Measurements from ENCODE around the gene ADARB1. TPM values are rescaled to one million over a fixed set of nuclear protein-coding genes. Genes with fewer than 3 reads are reported as not detected.

The ADARB1 gene
- total and polyA plus RNA-seq, 2 of the 4 experiments (the other 2 are of a cell fraction), result 39.8 to 47.3 TPM

DNA sequence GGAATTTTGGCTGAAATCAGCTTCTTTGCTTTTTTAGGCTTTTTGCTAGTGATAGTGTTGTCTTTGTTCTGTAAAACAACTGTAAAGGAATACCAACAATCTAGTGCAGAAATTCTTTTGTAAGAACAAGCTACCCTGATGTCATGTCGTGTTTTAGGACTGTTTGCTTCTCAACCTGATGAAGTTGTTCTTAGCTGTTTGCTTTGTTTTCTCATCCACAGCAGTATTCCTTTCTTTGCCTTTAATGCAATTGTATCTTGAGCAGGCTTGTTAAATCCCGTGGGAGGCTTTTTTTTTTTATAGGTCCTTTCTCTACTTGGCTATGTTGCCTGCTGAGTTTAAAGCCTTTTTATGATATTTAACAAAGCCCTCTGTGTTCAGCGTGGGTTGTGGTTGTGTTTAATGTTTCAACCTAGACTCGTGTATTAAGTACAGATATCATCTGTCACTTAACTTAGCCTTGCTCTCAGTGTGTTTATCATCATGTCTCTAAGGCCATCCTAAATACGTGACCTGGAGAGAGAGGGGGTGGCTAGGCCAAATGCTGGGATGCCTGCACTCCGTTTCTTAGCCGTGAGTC, 31.6 kb downstream of the ADARB1 start:
- H2AFZ ChIP-seq (replicated peaks; ENCODE audit: low read length, poor library complexity), result no peak overlapping the region
- POLR2A ChIA-PET (ENCODE audit: unreplicated experiment), result no interaction called here
- CTCF ChIA-PET, result interaction anchor here (0.6 kb wide), 1 partner anchor 629 kb away, joined by 3 read pairs; no protein-coding TSS in a partner anchor
- 0 out of 2 replicates have a peak overlapping the region, but pooled peaks have one; percentile 1 for H2AK5ac ChIP-seq (ENCODE audit: low read depth, low read length)
- H3K36me3 ChIP-seq (ENCODE audit: control insufficient read depth, insufficient read depth, low read length), result peaks cover 10% of the 10 kb centered on the region
- no peak for ATAC-seq (ENCODE audit: low read depth)
- no peak overlapping the region for H3K14ac ChIP-seq (replicated peaks; ENCODE audit: low read depth, low read length)
- H2AK9ac ChIP-seq (replicated peaks; ENCODE audit: low read depth, low read length, poor library complexity), result no peak overlapping the region
- H3K4me2 ChIP-seq (ENCODE audit: low read depth, low read length), result no peak overlapping the region
- H4K5ac ChIP-seq (ENCODE audit: low read depth, low read length), result no peak overlapping the region
- no peak overlapping the region for H2BK15ac ChIP-seq (ENCODE audit: low read depth, low read length)
- in situ Hi-C loops (cut with MboI; ENCODE audit: low sequenced_read_pairs), result loop anchor here (25.0 kb wide), 1 partner anchor 294 kb away; the partner anchor contains the start of genes SUMO3 and UBE2G2
- DNase-seq, result no peak
- no peak overlapping the region for H3K9ac ChIP-seq (ENCODE audit: low read depth, low read length)
- peaks cover 100% of the 10 kb centered on the region for H4K20me1 ChIP-seq (ENCODE audit: insufficient read depth, low read length)
- no peak overlapping the region for H2BK20ac ChIP-seq (ENCODE audit: low read depth, low read length)
- H3K23ac ChIP-seq (ENCODE audit: low read depth, low read length), result no peak overlapping the region
- TF ChIP-seq SMC3 (IDR thresholded peaks at IDR 0.05; ENCODE audit: low read depth, low read length), result no peak
- no peak for TF ChIP-seq MAFK (IDR thresholded peaks at IDR 0.05; ENCODE audit: low read depth, low read length)
- no peak for TF ChIP-seq BHLHE40 (IDR thresholded peaks at IDR 0.05; ENCODE audit: low read depth, low read length)
- TF ChIP-seq FOS (IDR thresholded peaks at IDR 0.05; ENCODE audit: low read depth, low read length), result no peak
- TF ChIP-seq CHD1 (IDR thresholded peaks at IDR 0.05; ENCODE audit: low read depth, low read length), result no peak
- no peak for TF ChIP-seq RFX5 (IDR thresholded peaks at IDR 0.05; ENCODE audit: low read depth, low read length)
- TF ChIP-seq POLR2A (IDR thresholded peaks at IDR 0.05; ENCODE audit: low read depth, low read length), result no peak
- TF ChIP-seq, protein P1, sequence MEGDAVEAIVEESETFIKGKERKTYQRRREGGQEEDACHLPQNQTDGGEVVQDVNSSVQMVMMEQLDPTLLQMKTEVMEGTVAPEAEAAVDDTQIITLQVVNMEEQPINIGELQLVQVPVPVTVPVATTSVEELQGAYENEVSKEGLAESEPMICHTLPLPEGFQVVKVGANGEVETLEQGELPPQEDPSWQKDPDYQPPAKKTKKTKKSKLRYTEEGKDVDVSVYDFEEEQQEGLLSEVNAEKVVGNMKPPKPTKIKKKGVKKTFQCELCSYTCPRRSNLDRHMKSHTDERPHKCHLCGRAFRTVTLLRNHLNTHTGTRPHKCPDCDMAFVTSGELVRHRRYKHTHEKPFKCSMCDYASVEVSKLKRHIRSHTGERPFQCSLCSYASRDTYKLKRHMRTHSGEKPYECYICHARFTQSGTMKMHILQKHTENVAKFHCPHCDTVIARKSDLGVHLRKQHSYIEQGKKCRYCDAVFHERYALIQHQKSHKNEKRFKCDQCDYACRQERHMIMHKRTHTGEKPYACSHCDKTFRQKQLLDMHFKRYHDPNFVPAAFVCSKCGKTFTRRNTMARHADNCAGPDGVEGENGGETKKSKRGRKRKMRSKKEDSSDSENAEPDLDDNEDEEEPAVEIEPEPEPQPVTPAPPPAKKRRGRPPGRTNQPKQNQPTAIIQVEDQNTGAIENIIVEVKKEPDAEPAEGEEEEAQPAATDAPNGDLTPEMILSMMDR (conservative IDR thresholded peaks at IDR 0.05; ENCODE audit: low read depth, low read length), result no peak
- TF ChIP-seq USF2 (IDR thresholded peaks at IDR 0.05; ENCODE audit: low read depth, low read length), result no peak
- TF ChIP-seq, protein P2, sequence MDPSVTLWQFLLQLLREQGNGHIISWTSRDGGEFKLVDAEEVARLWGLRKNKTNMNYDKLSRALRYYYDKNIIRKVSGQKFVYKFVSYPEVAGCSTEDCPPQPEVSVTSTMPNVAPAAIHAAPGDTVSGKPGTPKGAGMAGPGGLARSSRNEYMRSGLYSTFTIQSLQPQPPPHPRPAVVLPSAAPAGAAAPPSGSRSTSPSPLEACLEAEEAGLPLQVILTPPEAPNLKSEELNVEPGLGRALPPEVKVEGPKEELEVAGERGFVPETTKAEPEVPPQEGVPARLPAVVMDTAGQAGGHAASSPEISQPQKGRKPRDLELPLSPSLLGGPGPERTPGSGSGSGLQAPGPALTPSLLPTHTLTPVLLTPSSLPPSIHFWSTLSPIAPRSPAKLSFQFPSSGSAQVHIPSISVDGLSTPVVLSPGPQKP (IDR thresholded peaks at IDR 0.05; ENCODE audit: borderline replicate concordance, low read depth, low read length), result no peak
- TF ChIP-seq MAZ (IDR thresholded peaks at IDR 0.05; ENCODE audit: borderline replicate concordance, low read depth, low read length), result no peak
- no peak for TF ChIP-seq NFE2L2 (IDR thresholded peaks at IDR 0.05; ENCODE audit: low read depth, low read length)
- TF ChIP-seq RCOR1 (IDR thresholded peaks at IDR 0.05; ENCODE audit: insufficient replicate concordance, low read length), result no peak
- no peak for TF ChIP-seq RAD21 (IDR thresholded peaks at IDR 0.05; ENCODE audit: low read length)
- no peak overlapping the region; a peak in 1 of 4 replicates for H4K8ac ChIP-seq (ENCODE audit: low read depth in 2 of 2, low read length in 2 of 2)
- H3K4ac ChIP-seq (ENCODE audit: low read depth, low read length), result no peak overlapping the region
- peaks cover 26% of the 10 kb centered on the region for H3K4me1 ChIP-seq (ENCODE audit: control insufficient read depth, insufficient read depth, low read length)
- no peak overlapping the region for H2BK5ac ChIP-seq (ENCODE audit: low read depth, low read length, poor library complexity, severe bottlenecking)
- H3K4me3 ChIP-seq (ENCODE audit: insufficient read depth, low read depth, low read length), result no peak overlapping the region
- H3K9me1 ChIP-seq (ENCODE audit: insufficient read depth, low read length), result peaks cover 28% of the 10 kb centered on the region
- no peaks in the 10 kb centered on the region for H3K27me3 ChIP-seq (ENCODE audit: control insufficient read depth, insufficient read depth, low read length)
- BruUV-seq (replicated peaks), result no TSS peak
- dilution Hi-C loops (cut with HindIII; ENCODE audit: low sequenced_read_pairs, unreplicated experiment), result no loop called here
- no peak overlapping the region for H2BK120ac ChIP-seq (ENCODE audit: low read depth, low read length)
- H4K91ac ChIP-seq (ENCODE audit: insufficient read depth, low read depth, low read length), result no peak overlapping the region
- no CpG with 5 or more reads among the region's 7 CpGs for WGBS, 2 experiments (ENCODE audit: extremely low coverage in 2 of 2, insufficient read length in 1 of 2)
- H3K27ac ChIP-seq (ENCODE audit: insufficient read depth, low read length), result no peak overlapping the region
- H3K79me1 ChIP-seq (ENCODE audit: low read depth in 1 of 2, low read length in 2 of 2), result peaks cover 15 to 94% of the 10 kb centered on the region in 2 experiments
- H3K18ac ChIP-seq (ENCODE audit: low read depth, low read length), result no peak overlapping the region
- H3K56ac ChIP-seq (ENCODE audit: extremely low read depth, insufficient read depth, low read length), result no peak overlapping the region
- intact Hi-C loops (cut with micrococcal nuclease), result no loop called here
- no peaks in the 10 kb centered on the region for H3K9me3 ChIP-seq (ENCODE audit: control insufficient read depth, insufficient read depth, low read length)

Data from IMR-90 (cell line).